HG03045 (cell line): Measurements from ENCODE around the gene LMAN2.

Experiments
- ATAC-seq: cut with Tn5 transposase; IDR thresholded peaks from one replicate; pipeline ENCODE4 v1.9.1; 2021; ENCODE audit warnings: mild to moderate bottlenecking, moderate library complexity; ENCODE audit not compliant: unreplicated experiment

Gene LMAN2

DNA sequence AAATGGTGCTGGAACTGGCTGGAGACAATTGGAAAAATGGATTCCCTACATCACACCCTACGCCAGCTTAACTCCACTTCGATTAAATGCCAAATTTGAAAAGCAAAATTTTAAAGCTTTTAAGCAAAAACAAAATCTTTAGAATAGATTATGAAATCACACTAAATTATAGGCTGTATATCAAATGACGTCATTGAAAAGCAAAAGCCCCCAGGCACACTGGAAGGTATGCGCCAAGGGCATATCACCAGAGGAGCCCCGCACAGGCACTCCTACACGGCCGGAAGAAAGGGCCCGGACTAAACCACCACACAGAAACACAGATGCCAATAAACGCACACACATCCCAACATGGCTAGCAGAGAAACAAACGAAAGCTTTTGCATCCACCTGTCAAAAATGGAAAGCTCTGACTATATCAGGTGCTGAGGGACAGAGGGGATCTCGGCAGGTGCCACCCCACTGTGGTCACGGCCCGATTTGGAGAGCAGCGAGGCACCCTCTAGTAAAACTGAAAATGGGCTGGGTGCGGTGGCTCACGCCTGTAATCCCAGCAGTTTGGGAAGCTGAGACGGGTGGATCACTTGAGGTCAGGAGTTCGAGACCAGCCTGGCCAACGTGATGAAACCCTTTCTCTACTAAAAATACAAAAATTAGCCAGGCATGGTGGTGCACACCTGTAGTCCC, 22.8 kb downstream of the LMAN2 start:
- ATAC-seq = no peak

- ATAC-seq = no peak
Measured at GRCh38 chr5:177327539-177328522, 23.6 kb downstream of the LMAN2 start.

DNA sequence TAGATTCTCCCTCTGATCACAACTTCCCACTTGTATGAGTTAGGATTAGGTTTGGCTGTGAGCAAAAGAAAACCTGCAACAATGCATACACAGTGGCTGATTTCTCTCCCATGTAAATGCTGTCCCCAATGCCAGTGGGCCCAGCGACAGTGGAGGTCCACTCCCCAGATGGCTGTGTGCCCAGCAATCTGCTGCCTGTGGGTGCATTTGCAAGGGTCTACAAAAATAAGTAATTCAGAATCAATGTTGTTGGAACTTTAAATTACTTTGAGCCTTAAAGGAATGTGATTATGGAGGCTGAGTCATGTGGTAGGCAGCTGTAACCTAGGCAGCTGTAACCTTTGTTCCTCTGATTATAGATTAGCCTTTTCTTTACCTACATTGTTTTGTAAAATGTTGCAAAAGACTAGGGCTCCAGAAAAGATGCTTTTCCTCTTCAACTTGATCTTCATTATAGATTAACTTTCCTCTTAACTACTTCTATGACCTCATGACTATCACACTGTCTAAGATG, 25.5 kb downstream of the LMAN2 start:
- no peak for ATAC-seq

DNA sequence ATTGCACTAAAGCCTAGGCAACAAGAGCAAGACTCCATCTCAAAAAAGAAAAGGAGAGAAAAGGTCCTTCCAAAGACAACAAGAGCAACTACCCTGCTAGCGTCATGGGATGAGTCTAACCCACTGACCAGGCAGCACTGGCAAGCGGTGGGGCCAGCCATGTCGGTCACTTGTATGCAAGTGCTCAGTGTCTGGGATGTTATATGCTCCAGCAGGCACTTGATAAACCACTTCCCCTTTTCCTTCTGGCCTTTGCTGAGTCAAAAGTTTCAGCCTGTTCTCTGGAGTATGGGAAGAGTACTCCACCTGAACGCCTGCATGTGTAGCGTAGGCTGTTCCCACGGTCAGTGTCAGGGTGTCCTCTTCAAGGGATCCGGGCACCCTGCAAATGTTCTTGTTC, 30.6 kb downstream of the LMAN2 start:
- no peak for ATAC-seq

DNA sequence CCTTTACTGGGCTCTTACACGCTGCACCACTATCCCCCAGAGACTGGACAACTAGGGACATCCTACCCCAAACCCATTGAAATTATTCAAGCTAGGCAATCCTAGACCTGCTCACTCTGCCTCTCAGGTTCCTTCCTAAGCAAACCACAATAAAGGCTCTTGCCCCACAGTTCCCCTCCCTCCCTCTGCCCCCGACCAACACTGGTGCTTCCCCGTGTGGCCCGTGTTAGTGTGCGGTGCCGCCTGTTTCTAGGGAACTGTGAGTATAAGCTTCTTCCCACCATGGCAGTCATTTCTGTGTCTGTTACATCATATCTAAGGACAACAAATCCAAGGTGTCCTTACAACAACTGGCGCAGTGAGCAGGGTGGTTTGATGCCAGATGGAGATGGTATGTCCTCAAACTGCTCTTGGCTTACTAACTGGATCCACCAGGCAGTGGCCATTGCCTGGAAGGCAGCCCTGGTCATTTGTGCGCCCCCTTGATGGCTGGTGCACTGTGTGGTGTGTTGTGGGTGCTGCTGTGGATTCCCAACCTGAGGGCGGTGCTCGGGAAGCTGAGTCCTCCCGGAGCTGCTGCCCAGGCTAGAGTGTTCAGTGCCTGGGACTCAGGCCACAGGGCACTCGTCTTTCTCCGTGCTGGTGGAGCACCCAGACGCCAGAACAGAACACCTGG, 31.4 kb downstream of the LMAN2 start:
- no peak for ATAC-seq

GRCh38 chr5:177317959-177318377, 33.5 kb downstream of the LMAN2 start:
- no peak for ATAC-seq

DNA sequence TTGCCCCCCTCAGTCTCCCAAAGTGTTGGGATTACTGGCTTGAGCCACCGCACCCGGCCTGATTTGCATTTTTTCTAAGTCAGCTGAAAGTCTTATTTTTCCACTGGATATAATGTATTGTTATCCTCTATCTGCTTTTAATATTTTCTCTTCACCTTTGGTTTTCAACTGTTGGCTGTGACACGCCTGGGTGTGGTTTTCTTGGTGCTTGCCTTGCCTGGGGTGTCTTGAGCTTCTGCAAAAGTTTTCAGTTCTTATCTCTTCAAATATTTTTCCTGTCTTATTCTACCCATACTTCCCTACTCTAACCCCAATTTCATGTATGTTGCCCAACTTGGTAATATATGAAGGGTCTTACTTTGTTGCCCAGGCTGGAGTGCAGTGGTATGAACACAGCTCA, 35.5 kb downstream of the LMAN2 start:
- no peak for ATAC-seq

DNA sequence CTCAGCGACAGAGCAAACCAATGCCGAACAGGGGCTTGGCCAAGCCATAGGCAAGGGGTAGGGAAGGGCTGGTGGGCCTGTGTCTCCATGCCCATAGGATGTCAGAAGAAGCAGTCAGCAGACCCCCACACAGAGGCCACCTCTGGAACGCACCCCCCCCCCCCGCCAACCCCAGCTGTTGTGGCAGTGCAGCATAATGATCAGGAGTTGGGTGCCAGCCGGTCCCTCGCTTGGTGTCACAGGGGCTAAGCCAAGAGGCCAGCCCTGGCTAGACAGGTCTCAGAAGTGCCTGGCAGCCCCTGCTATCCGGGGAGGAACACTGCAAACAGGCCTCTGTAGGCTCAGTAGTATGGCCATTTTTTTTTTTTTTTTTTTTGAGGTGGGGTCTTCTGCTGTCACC, 36.1 kb downstream of the LMAN2 start:
- ATAC-seq = no peak

DNA sequence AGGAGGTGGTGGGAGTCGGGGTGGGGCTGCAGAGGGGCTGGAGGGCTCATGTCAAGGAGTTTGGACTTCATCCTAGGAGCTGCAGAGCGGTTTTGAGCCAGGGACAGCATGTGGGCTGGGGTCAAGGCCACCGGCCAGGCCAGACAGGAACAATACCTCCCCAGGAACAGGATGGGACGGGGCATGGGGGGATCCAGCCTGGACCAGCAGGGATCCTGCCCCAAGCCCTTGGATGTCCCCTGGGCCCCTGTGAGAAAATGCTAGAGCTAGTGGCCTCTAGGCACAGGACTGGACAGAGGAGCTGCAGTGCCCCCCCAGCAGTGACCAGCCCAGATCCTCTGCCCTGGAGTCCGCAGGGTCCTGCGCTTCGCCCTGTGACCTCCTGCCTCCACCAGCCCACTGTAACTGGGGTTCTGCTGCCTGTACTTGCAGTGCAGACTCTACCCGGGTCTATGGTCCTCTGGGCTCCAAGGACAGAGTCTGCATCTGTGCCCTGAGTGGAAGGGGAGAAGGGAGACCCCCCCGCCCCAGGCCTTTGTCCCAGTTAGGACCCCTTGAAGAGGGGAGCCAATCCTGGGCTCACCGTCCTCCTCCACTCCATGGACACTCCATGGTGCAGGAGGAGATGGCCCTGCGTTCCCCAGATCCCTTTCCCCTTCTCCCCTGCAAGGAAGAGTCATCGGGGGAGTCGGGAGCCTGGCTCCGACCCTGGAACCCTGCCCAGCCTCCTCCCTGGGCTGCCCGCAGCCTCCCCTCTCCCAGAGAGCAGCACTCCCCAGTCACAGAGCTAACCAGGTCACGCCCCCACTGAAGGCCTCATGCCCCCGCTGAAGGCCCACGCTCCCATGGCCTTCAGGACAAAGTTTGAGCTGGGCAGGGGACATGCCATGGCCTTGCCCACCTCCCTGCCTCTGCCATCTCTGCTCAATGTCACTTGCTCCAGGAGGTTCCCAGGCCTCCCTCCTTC, 36.8 kb downstream of the LMAN2 start:
- no peak for ATAC-seq

GRCh38 chr5:177313561-177314259, 37.8 kb downstream of the LMAN2 start:
- ATAC-seq = no peak

GRCh38 chr5:177312649-177313181, 38.8 kb downstream of the LMAN2 start:
- peak; percentile 22 for ATAC-seq

DNA sequence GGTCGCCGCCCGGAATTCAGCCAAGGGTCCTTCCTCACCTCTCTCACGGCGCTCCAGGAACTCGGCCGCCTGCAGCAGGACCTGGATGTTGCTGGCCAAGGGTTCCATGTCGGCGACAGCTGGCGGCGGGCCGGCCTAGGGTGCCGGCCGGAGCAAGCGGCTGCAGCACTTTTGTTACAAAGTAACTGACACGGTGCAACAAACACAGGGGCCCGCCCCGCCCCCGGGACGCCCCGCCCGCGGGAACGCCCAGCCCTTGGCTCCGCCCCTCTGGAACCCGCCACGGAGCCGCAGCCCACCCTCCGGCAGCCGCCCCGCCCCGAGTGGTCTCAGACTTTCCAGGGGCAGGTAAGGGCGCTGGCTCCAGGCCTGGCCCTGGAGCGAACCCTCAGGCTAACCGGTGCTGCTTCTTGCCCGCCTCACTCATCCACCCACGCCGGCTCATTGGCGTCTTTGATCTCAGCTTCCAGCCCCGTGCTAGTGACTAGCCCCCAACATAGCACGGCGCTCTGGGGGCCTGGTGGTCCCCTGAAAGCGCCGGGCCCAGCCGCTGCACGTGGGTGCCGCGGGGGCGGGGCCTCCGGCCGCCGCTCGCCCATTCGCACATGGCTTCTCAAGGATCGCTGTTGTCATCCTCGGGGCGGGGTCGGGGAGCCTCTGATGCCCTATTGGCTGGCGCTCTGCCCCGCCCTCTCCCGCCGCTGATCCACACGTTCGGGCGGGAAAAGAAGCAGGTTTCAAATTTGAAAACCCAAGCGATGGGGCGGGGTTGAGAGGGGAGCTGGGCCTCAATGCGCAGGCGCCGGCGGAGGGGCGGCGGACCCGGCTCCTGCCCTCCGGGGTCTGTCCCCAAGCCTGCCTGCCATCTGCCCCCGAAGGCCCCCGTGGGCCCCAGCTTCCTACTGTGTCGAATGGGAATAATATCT, 39.5 kb downstream of the LMAN2 start, which contains the start of gene MXD3:
Gene MXD3 (minus strand): TSS at position 176 of the 926 bp plus-strand sequence. CDS start 68 bp downstream, at position 108.
- peak; percentile 74 for ATAC-seq

DNA sequence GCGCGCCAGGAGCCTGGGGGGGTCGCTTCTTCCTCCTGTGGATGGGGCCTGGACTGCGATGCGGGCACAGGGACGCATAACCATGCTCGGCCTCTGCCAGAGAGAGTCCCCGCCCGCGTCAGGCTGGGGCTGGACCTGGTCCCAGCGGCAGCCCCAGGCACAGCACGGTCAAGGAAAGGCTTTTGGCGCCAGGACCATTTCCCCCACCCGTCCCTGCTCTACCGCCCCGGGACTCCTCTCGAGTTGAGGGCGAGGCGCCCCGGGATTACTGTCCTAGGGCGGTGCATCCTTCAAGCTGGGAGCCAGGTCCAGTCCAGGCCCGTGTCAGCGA, 40.1 kb downstream of the LMAN2 start:
- no peak for ATAC-seq

DNA sequence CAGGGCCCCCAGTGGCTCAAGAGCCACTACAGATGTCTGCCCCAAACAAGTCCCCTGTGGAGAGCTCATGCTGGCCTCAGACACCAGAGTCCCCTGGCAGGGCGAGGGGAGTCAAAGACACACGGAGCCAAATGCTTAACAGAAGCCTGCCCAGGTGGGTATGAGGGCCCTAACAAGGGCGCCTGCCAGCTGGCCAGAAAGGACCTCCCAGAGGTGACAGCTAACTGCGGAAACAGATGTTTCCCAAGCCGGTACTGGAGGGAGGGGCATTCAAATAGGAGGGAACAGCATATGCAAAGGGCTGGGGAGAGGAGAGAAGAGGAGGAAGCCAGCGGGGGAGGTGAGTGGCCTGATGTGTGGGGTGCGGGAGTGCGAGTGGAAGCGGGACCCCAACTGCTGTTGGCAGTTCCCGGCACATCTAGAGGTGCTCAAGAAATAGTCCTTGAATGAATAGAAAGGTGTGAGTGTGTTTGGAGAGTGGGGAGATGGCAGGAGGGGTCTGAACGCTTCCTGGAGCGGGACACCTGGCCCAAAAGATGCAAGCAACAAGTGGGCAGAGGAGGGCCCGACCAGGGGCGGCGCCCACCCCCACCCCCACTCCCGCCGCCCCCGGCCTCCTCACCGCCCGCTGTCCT, 40.6 kb downstream of the LMAN2 start:
- ATAC-seq = no peak

GRCh38 chr5:177310332-177310731, 41.1 kb downstream of the LMAN2 start:
- ATAC-seq = no peak

GRCh38 chr5:177309351-177310191, 41.9 kb downstream of the LMAN2 start:
- ATAC-seq = no peak

- ATAC-seq = no peak
Measured at GRCh38 chr5:177308740-177309139, 42.7 kb downstream of the LMAN2 start.
